ENCODE results near the gene CDKN2C. TPM values are rescaled to one million over a fixed set of nuclear protein-coding genes. Genes with fewer than 3 reads are reported as not detected.
A peak's percentile ranks its signal among the peaks of the same experiment; 100 is the strongest.

Gene CDKN2C
- total and polyA plus RNA-seq, 2 donors from 2014 or later = 12.5 to 16.6 TPM

GRCh38 chr1:50923564-50923963 lies 46.5 kb upstream of the CDKN2C start:
- Histone ChIP-seq H3K36me3 (ENCODE audit: control insufficient read depth in 2 of 3, insufficient read depth in 3 of 3, low read length in 3 of 3) (no peaks in the 10 kb centered on the region), H3K9ac (ENCODE audit: low read length in 3 of 3) (no peak overlapping the region), H3K4me1 (ENCODE audit: control insufficient read depth in 2 of 3, insufficient read depth in 2 of 3, low read depth in 1 of 3, low read length in 3 of 3) (no peaks in the 10 kb centered on the region), H3K9me3 (ENCODE audit: control insufficient read depth in 2 of 3, insufficient read depth in 1 of 3, low read length in 3 of 3) (no peaks in the 10 kb centered on the region), H3K27ac (ENCODE audit: low read depth in 2 of 2, low read length in 2 of 2) (no peak overlapping the region), H3K4me3 (ENCODE audit: low read length in 3 of 3) (no peak overlapping the region), H3K27me3 (ENCODE audit: control insufficient read depth, insufficient read depth, low read length) (no peaks in the 10 kb centered on the region)
- FAIRE-seq (no peak), DNase-seq (no peak)
- intact Hi-C loops (cut with DNase I) = no loop called here
- no peak for TF ChIP-seq CTCF (IDR thresholded peaks at IDR 0.05; ENCODE audit: borderline replicate concordance, extremely low read depth, insufficient read depth)

GRCh38 chr1:50929376-50929958 lies 40.6 kb upstream of the CDKN2C start:
- Histone ChIP-seq H3K27me3 (ENCODE audit: control insufficient read depth, insufficient read depth, low read length) (no peaks in the 10 kb centered on the region), H3K9ac (ENCODE audit: low read length in 3 of 3) (no peak overlapping the region), H3K4me3 (ENCODE audit: low read length in 3 of 3) (no peak overlapping the region), H3K36me3 (ENCODE audit: control insufficient read depth in 2 of 3, insufficient read depth in 3 of 3, low read length in 3 of 3) (no peaks in the 10 kb centered on the region), H3K9me3 (ENCODE audit: control insufficient read depth in 2 of 3, insufficient read depth in 1 of 3, low read length in 3 of 3) (no peaks in the 10 kb centered on the region), H3K27ac (ENCODE audit: low read depth in 2 of 2, low read length in 2 of 2) (no peak overlapping the region), H3K4me1 (ENCODE audit: control insufficient read depth in 2 of 3, insufficient read depth in 2 of 3, low read depth in 1 of 3, low read length in 3 of 3) (peaks cover 0 to 4% (median 0%) of the 10 kb centered on the region in 3 donors)
- intact Hi-C loops (cut with DNase I) = no loop called here
- FAIRE-seq = peak; percentile 67
- peak in 2 of 5 donors; percentile 29 to 30 for DNase-seq
- peak; percentile 48 for TF ChIP-seq CTCF (IDR thresholded peaks at IDR 0.05; ENCODE audit: borderline replicate concordance, extremely low read depth, insufficient read depth)

- no peak overlapping the region for H3K9ac ChIP-seq (ENCODE audit: low read length in 3 of 3)
- intact Hi-C loops (cut with DNase I) = no loop called here
- no peak overlapping the region for H3K4me3 ChIP-seq (ENCODE audit: low read length in 3 of 3)
- FAIRE-seq = no peak
- TF ChIP-seq CTCF (IDR thresholded peaks at IDR 0.05; ENCODE audit: borderline replicate concordance, extremely low read depth, insufficient read depth) = no peak
- H3K27ac ChIP-seq (ENCODE audit: low read depth in 2 of 2, low read length in 2 of 2) = no peak overlapping the region
- H3K36me3 ChIP-seq (ENCODE audit: control insufficient read depth in 2 of 3, insufficient read depth in 3 of 3, low read length in 3 of 3) = no peaks in the 10 kb centered on the region
- no peaks in the 10 kb centered on the region for H3K9me3 ChIP-seq (ENCODE audit: control insufficient read depth in 2 of 3, insufficient read depth in 1 of 3, low read length in 3 of 3)
- DNase-seq = no peak
- H3K27me3 ChIP-seq (ENCODE audit: control insufficient read depth, insufficient read depth, low read length) = no peaks in the 10 kb centered on the region
- H3K4me1 ChIP-seq (ENCODE audit: control insufficient read depth in 2 of 3, insufficient read depth in 2 of 3, low read depth in 1 of 3, low read length in 3 of 3) = peaks cover 0 to 4% (median 0%) of the 10 kb centered on the region in 3 donors
These were observed 39.9 kb upstream of the CDKN2C start for GRCh38 chr1:50930193-50930592.
